Thyroid gland (tissue), 4 donors: ENCODE measurements around the gene PASK.
"Not testable (repeated sequence)": the region's sequence is repeated elsewhere in the genome, so short reads cannot be mapped to it uniquely, and the experiment has no call there.

ENCODE experiments used
- POLR2A ChIP-seq, 2 donors: fragments of 450-650 bp; IDR thresholded peaks; one replicate each; pipeline ENCODE4 v1.6.1; 2017; ENCODE audit warnings: antibody characterized with exemption in 2 of 2, mild to moderate bottlenecking in 2 of 2, moderate library complexity in 1 of 2
- TF ChIP-seq, protein P1 (sequence below), 6 experiments: fragments of 200-600 bp in 3 of 6; fragments of 450-650 bp in 3 of 6; sonication (generic) in 3 of 6; IDR thresholded peaks; one replicate each; pipeline ENCODE4 v1.5.1; 2016 to 2019; ENCODE audit warnings: antibody characterized with exemption in 6 of 6, mild to moderate bottlenecking in 2 of 6, inconsistent platforms in 1 of 6, moderate library complexity in 1 of 6

DNA sequence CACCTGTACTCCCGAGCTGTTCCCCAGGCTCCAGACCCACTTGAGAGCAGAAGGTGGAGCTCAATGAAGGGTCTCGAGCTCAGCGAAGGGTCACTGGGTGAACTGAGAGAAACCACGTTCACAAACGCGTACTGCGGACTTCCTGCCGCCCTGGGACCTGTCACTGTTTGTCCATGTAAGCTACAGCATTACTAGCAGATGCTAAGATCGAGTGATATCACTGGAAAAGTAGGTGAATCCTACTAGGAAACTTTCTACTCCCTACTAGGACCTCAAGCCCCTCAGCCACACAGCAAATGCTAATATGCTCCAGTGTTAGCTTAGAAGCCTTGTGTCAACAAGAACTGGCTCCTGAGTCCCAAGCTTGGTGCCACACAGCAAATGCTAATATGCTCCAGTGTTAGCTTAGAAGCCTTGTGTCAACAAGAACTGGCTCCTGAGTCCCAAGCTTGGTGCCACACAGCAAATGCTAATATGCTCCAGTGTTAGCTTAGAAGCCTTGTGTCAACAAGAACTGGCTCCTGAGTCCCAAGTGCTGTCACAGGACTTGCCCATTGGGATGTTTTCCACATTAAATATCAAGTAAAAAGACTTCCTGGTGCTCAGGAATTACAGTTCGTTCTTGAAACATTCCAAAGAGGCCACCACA is 56.0 kb downstream of the PASK start:
- TF ChIP-seq, protein P1, sequence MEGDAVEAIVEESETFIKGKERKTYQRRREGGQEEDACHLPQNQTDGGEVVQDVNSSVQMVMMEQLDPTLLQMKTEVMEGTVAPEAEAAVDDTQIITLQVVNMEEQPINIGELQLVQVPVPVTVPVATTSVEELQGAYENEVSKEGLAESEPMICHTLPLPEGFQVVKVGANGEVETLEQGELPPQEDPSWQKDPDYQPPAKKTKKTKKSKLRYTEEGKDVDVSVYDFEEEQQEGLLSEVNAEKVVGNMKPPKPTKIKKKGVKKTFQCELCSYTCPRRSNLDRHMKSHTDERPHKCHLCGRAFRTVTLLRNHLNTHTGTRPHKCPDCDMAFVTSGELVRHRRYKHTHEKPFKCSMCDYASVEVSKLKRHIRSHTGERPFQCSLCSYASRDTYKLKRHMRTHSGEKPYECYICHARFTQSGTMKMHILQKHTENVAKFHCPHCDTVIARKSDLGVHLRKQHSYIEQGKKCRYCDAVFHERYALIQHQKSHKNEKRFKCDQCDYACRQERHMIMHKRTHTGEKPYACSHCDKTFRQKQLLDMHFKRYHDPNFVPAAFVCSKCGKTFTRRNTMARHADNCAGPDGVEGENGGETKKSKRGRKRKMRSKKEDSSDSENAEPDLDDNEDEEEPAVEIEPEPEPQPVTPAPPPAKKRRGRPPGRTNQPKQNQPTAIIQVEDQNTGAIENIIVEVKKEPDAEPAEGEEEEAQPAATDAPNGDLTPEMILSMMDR (IDR thresholded peaks at IDR 0.05) = not testable (repeated sequence)
- TF ChIP-seq POLR2A (IDR thresholded peaks at IDR 0.05) = peak in 1 of 2 donors; percentile 44
